C4-2B (cell line): Measurements from ENCODE around the gene PTPRN2.

Source experiments
- ZFX ChIP-seq: fragments of 450-650 bp; IDR thresholded peaks from 2 replicates; pipeline ENCODE4 v1.6.1; 2017
- TF ChIP-seq, protein P1 (sequence below): fragments of 450-650 bp; conservative IDR thresholded peaks from 2 replicates; pipeline ENCODE4 v1.5.1; 2017; ENCODE audit warnings: mild to moderate bottlenecking

DNA sequence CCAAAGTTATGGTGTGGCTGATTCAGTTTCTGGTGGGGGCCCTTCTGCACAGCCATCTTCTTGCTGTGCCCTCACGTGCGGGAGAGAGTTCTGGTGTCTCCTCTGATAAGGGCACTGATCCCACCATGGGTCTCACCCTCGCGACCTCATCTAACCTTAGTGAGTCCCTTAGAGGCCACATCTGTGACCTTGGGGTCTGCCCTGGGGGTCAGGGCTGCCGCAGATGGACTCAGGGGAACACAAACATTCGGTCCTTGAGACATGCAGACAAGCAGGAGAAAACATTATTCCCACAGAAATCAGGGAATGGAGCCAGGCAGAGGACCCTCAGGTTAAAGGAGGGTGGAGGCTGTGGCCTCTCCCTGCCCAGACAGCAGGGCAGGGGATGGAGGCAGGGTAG, 1072.9 kb downstream of the PTPRN2 start:
- TF ChIP-seq, protein P1, sequence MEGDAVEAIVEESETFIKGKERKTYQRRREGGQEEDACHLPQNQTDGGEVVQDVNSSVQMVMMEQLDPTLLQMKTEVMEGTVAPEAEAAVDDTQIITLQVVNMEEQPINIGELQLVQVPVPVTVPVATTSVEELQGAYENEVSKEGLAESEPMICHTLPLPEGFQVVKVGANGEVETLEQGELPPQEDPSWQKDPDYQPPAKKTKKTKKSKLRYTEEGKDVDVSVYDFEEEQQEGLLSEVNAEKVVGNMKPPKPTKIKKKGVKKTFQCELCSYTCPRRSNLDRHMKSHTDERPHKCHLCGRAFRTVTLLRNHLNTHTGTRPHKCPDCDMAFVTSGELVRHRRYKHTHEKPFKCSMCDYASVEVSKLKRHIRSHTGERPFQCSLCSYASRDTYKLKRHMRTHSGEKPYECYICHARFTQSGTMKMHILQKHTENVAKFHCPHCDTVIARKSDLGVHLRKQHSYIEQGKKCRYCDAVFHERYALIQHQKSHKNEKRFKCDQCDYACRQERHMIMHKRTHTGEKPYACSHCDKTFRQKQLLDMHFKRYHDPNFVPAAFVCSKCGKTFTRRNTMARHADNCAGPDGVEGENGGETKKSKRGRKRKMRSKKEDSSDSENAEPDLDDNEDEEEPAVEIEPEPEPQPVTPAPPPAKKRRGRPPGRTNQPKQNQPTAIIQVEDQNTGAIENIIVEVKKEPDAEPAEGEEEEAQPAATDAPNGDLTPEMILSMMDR, result no peak
- TF ChIP-seq ZFX, result no peak
